A549 (cell line): ENCODE results near the gene ITGA2. TPM values are rescaled to one million over a fixed set of nuclear protein-coding genes. Genes with fewer than 3 reads are reported as not detected.

Experiments
- ATAC-seq, 2 experiments: fragments of 200-7000 bp in 1 of 2; fragments of >200 bp in 1 of 2; cut with Nextera tagmentation in 1 of 2; cut with Tn5 transposase in 1 of 2; 3 replicates each; pipeline versions ENCODE4 v1.8.0 to v1.9.1; 2018 to 2020; ENCODE audit warnings: mild to moderate bottlenecking in 1 of 2, moderate library complexity in 1 of 2
- CTCF ChIA-PET: fragments of 300-600 bp; sonication (Branson Sonifier 250); formaldehyde crosslinking; extraction: SDS; loops from one replicate; lab custom pipeline; 2021; ENCODE audit warnings: antibody characterized with exemption, inconsistent platforms; lab: Yijun Ruan, JAX
- POLR2A ChIA-PET: fragments of 350-600 bp; formaldehyde crosslinking; extraction: SDS; loops from one replicate; lab custom pipeline; 2021; ENCODE audit warnings: antibody characterized with exemption, inconsistent platforms; lab: Yijun Ruan, JAX
- DNase-seq, 2 experiments: peaks; one replicate each; pipeline versions ENCODE4 v3.0.0 to v3.0.0-alpha.2; 2011 to 2016; ENCODE audit warnings: low read depth in 1 of 2, low spot score in 1 of 2
- FAIRE-seq: peaks from 2 replicates; lab custom pipeline; 2011; peaks lifted over from hg19 to GRCh38; lab: Jason Lieb, UNC
- H3K27ac ChIP-seq, 2 experiments: fragments of >200 bp; sonication (Bioruptor Twin); formaldehyde crosslinking; 3 replicates each; pipeline ENCODE4 v1.5.1; 2016 to 2017
- H3K4me1 ChIP-seq: fragments of >200 bp; sonication (Bioruptor Twin); formaldehyde crosslinking; 3 replicates; pipeline ENCODE4 v1.6.1; 2016
- H3K4me2 ChIP-seq: fragments of >200 bp; sonication (Bioruptor Twin); formaldehyde crosslinking; 3 replicates; pipeline ENCODE4 v1.6.1; 2016
- H3K4me3 ChIP-seq: fragments of >200 bp; sonication (Bioruptor Twin); formaldehyde crosslinking; 3 replicates; pipeline ENCODE4 v1.5.1; 2016
- H3K9me3 ChIP-seq: fragments of >200 bp; sonication (Bioruptor Twin); formaldehyde crosslinking; 3 replicates; pipeline ENCODE4 v1.6.1; 2016
- BHLHE40 ChIP-seq: IDR thresholded peaks from 2 replicates; pipeline ENCODE4 v1.6.1; 2012; ENCODE audit warnings: low read depth, low read length, inconsistent platforms
- CBX2 ChIP-seq: fragments of 200-600 bp; sonication (generic); IDR thresholded peaks from 2 replicates; pipeline ENCODE4 v1.6.1; 2016; ENCODE audit warnings: low read depth, mild to moderate bottlenecking, borderline replicate concordance
- CHD4 ChIP-seq: fragments of 200-600 bp; sonication (generic); IDR thresholded peaks from 2 replicates; pipeline ENCODE4 v1.6.1; 2016; ENCODE audit warnings: antibody characterized with exemption, mild to moderate bottlenecking, borderline replicate concordance
- EHMT2 ChIP-seq: fragments of 200-600 bp; sonication (generic); IDR thresholded peaks from 2 replicates; pipeline ENCODE4 v1.6.1; 2016; ENCODE audit warnings: antibody characterized with exemption, low read depth, mild to moderate bottlenecking, moderate library complexity
- ESRRA ChIP-seq: fragments of 150-350 bp; IDR thresholded peaks from 2 replicates; pipeline ENCODE4 v1.6.1; 2014; ENCODE audit warnings: mild to moderate bottlenecking, low read length, borderline replicate concordance
- FOSB ChIP-seq: fragments of 250-450 bp; sonication (Bioruptor Pico); IDR thresholded peaks from 2 replicates; pipeline ENCODE4 v1.5.0; 2020; ENCODE audit warnings: mild to moderate bottlenecking, moderate library complexity
- FOXS1 ChIP-seq: fragments of 250-450 bp; sonication (Bioruptor Pico); IDR thresholded peaks from 2 replicates; pipeline ENCODE4 v1.5.0; 2020; ENCODE audit warnings: mild to moderate bottlenecking, moderate library complexity
- HEYL ChIP-seq: fragments of 250-450 bp; sonication (Bioruptor Pico); IDR thresholded peaks from 2 replicates; pipeline ENCODE4 v1.8.0; 2021; ENCODE audit warnings: mild to moderate bottlenecking, moderate library complexity
- HOXB13 ChIP-seq: fragments of 250-450 bp; sonication (Bioruptor Pico); IDR thresholded peaks from 2 replicates; pipeline ENCODE4 v1.5.0; 2020; ENCODE audit warnings: low read depth, mild to moderate bottlenecking, moderate library complexity
- HOXB5 ChIP-seq: fragments of 250-450 bp; sonication (Bioruptor Pico); IDR thresholded peaks from 2 replicates; pipeline ENCODE4 v1.5.0; 2020; ENCODE audit warnings: mild to moderate bottlenecking, moderate library complexity
- KDM1A ChIP-seq: fragments of 200-600 bp; sonication (generic); IDR thresholded peaks from 2 replicates; pipeline ENCODE4 v1.6.1; 2016; ENCODE audit warnings: low read depth, mild to moderate bottlenecking
- KDM5A ChIP-seq: fragments of 200-600 bp; sonication (generic); IDR thresholded peaks from 2 replicates; pipeline ENCODE4 v1.6.1; 2016; ENCODE audit warnings: antibody characterized with exemption, mild to moderate bottlenecking
- MAZ ChIP-seq: fragments of 150-350 bp; IDR thresholded peaks from 2 replicates; pipeline ENCODE4 v1.6.1; 2014; ENCODE audit warnings: antibody characterized with exemption, low read depth, low read length, borderline replicate concordance
- MYC ChIP-seq: IDR thresholded peaks from 2 replicates; pipeline ENCODE4 v1.6.1; 2012; ENCODE audit warnings: mild to moderate bottlenecking, inconsistent platforms, low read length, improper control_type of control experiment, borderline replicate concordance
- NPAS2 ChIP-seq: fragments of 250-450 bp; sonication (Bioruptor Pico); IDR thresholded peaks from 2 replicates; pipeline ENCODE4 v1.8.0; 2022; ENCODE audit warnings: mild to moderate bottlenecking, moderate library complexity, borderline replicate concordance
- NR3C1 ChIP-seq: fragments of >200 bp; sonication (Bioruptor Twin); formaldehyde crosslinking; IDR thresholded peaks from 3 replicates; pipeline ENCODE4 v1.6.1; 2017
- PHF8 ChIP-seq: fragments of 200-600 bp; sonication (generic); IDR thresholded peaks from 2 replicates; pipeline ENCODE4 v1.6.1; 2016; ENCODE audit warnings: low read depth, mild to moderate bottlenecking, antibody characterized with exemption, moderate library complexity, borderline replicate concordance
- POLR2A ChIP-seq: IDR thresholded peaks from 2 replicates; pipeline ENCODE4 v1.6.1; 2012; ENCODE audit warnings: mild to moderate bottlenecking, low read length
- POLR2AphosphoS2 ChIP-seq: conservative IDR thresholded peaks from 2 replicates; pipeline ENCODE4 v1.6.1; 2012; ENCODE audit warnings: low read length, improper control_type of control experiment, inconsistent platforms
- RARB ChIP-seq: fragments of 250-450 bp; sonication (Bioruptor Pico); IDR thresholded peaks from 2 replicates; pipeline ENCODE4 v1.8.0; 2021; ENCODE audit warnings: mild to moderate bottlenecking, moderate library complexity
- SREBF2 ChIP-seq: fragments of 450-650 bp; IDR thresholded peaks from 2 replicates; pipeline ENCODE4 v1.6.1; 2014; ENCODE audit warnings: mild to moderate bottlenecking, moderate library complexity
- TFCP2L1 ChIP-seq: fragments of 250-450 bp; sonication (Bioruptor Pico); IDR thresholded peaks from 2 replicates; pipeline ENCODE4 v1.5.0; 2021; ENCODE audit warnings: mild to moderate bottlenecking
- ZC3H11A ChIP-seq: fragments of 450-650 bp; IDR thresholded peaks from 2 replicates; pipeline ENCODE4 v1.6.1; 2014; ENCODE audit warnings: antibody characterized with exemption, mild to moderate bottlenecking
- ZSCAN20 ChIP-seq: fragments of 250-450 bp; sonication (Bioruptor Pico); IDR thresholded peaks from 2 replicates; pipeline ENCODE4 v1.8.0; 2022; ENCODE audit warnings: mild to moderate bottlenecking, moderate library complexity
- WGBS: methylation state at CpG from one replicate; pipeline ENCODE4 v1.1.6; 2017; ENCODE audit errors: missing lambda C conversion rate; 5-methylcytosine and 5-hydroxymethylcytosine counted together
- polyA plus RNA-seq, 4 experiments: library from polyadenylated mRNA; depleted of rRNA in 3 of 4; stranded (reverse); fragments of >200 nt; fragmentation: RNase III in 1 of 4; extraction: RNeasy Plus Mini Kit Qiagen cat#74134 plus additional on column Dnase treatment in 1 of 4; gene quantifications; 2 replicates in 3 of 4; 3 replicates in 1 of 4; pipeline ENCODE4 v1.2.3, GENCODE V29; 2011 to 2017
- TF ChIP-seq, protein P1 (sequence below): fragments of 450-650 bp; IDR thresholded peaks from 2 replicates; pipeline ENCODE4 v1.6.1; 2014; ENCODE audit warnings: antibody characterized with exemption
- TF ChIP-seq, protein P2 (sequence below): fragments of 250-450 bp; sonication (Bioruptor Pico); IDR thresholded peaks from 2 replicates; pipeline ENCODE4 v1.5.0; 2020; ENCODE audit warnings: low read depth, mild to moderate bottlenecking, moderate library complexity
- TF ChIP-seq, protein P3 (sequence below): IDR thresholded peaks from 2 replicates; pipeline ENCODE4 v1.6.1; 2012
- TF ChIP-seq, protein P4 (sequence below): fragments of 150-350 bp; IDR thresholded peaks from 2 replicates; pipeline ENCODE4 v1.6.1; 2014; ENCODE audit warnings: low read depth, mild to moderate bottlenecking, low read length
- TF ChIP-seq, protein P5 (sequence below): fragments of >200 bp; sonication (Bioruptor Twin); formaldehyde crosslinking; IDR thresholded peaks from 3 replicates; pipeline ENCODE4 v1.6.1; 2016

ITGA2 gene
- polyA plus RNA-seq, 2 of the 4 experiments (the other 2 are of a cell fraction) = 8.5 to 28.0 TPM

DNA sequence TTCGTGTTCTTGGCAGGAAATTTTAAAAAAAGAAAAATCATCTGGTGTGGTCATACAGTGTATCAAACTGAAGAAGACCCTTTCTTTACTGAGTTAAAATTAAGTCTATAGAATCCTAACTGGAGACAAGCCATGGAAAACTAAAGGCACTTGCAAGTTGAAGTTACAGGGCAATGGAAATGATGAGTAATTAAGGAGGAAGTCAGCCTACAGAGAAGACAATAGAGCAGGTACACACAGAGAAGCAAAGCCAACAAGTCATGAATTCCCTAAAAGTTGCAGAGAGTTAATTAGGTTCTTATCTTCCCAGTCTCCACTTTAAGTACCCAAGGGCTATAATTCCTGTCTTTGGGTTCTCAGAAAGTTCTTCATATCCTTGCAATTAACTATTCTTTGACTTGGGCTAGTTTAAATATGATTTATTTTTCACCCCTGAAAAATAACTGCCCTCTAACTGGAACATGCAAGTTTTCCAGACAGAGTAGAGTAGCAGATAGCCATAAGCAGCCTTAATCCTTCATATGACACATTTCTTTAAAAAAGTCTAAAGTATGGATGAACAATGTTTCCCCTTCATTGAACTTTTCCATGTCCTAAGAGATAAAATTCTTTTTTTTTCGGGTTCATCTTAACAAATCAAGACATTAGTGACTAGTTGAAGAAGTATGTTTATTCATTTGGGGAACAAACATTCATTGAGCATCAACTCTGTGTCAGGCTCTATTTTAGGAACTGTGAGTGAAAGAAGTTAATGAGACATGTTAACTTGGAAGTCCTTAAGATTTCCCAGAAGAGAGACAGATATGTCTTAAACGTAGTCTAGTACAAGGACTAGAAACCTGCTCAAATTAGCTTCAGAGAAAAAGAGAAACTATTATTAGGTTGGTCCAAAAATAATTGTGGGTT lies 5.2 kb upstream of the ITGA2 start:
- ATAC-seq = no peak
- TF ChIP-seq BHLHE40 (no peak), ESRRA (no peak), RARB (CRISPR knock-in tag) (no peak), SREBF2 (no peak), POLR2AphosphoS2 (no peak), ZC3H11A (no peak), MAZ (no peak), MYC (no peak), NR3C1 (no peak), HOXB13 (CRISPR knock-in tag) (no peak), NPAS2 (no peak), ZSCAN20 (CRISPR knock-in tag) (no peak), CBX2 (no peak), POLR2A (no peak), HEYL (no peak), TFCP2L1 (CRISPR knock-in tag) (no peak)
- TF ChIP-seq, protein P1, sequence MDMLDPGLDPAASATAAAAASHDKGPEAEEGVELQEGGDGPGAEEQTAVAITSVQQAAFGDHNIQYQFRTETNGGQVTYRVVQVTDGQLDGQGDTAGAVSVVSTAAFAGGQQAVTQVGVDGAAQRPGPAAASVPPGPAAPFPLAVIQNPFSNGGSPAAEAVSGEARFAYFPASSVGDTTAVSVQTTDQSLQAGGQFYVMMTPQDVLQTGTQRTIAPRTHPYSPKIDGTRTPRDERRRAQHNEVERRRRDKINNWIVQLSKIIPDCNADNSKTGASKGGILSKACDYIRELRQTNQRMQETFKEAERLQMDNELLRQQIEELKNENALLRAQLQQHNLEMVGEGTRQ = no peak
- TF ChIP-seq, protein P2, sequence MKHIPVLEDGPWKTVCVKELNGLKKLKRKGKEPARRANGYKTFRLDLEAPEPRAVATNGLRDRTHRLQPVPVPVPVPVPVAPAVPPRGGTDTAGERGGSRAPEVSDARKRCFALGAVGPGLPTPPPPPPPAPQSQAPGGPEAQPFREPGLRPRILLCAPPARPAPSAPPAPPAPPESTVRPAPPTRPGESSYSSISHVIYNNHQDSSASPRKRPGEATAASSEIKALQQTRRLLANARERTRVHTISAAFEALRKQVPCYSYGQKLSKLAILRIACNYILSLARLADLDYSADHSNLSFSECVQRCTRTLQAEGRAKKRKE (CRISPR knock-in tag) = no peak
- TF ChIP-seq, protein P3, sequence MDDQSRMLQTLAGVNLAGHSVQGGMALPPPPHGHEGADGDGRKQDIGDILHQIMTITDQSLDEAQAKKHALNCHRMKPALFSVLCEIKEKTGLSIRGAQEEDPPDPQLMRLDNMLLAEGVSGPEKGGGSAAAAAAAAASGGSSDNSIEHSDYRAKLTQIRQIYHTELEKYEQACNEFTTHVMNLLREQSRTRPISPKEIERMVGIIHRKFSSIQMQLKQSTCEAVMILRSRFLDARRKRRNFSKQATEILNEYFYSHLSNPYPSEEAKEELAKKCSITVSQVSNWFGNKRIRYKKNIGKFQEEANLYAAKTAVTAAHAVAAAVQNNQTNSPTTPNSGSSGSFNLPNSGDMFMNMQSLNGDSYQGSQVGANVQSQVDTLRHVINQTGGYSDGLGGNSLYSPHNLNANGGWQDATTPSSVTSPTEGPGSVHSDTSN = no peak
- TF ChIP-seq, all 56 proteins: peak for 0
- H3K4me1 ChIP-seq = peaks cover 17% of the 10 kb centered on the region
- DNase-seq (no peak), FAIRE-seq (peak; percentile 13)
- H3K9me3 ChIP-seq = no peaks in the 10 kb centered on the region
- 36% methylated on average over 3 of the region's 3 CpGs for WGBS
- POLR2A ChIA-PET = no interaction called here
- no peak overlapping the region for H3K4me2 ChIP-seq
- H3K27ac ChIP-seq = no peak overlapping the region
- CTCF ChIA-PET = no interaction called here
- no peak overlapping the region for H3K4me3 ChIP-seq

DNA sequence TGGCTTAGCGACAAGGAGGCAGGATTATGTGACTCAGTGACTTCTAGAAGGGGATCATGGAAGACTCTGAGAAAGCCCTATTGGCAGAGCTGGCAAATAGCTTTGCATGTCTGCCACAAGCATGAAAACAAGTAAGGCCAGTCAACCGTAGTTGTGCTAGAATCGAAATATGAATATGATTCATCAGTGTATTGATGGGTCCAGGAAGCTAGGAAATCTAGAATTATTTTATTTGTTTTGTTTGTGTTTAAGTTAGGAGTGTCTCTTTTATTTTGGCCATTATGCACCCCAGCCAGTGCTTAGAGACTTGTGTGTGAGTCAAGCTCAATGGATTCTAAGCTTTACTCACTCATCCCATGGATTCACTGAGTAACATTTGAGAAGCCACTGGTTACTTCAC lies 3.8 kb upstream of the ITGA2 start:
- Histone ChIP-seq H3K4me2 (no peak overlapping the region), H3K4me3 (no peak overlapping the region), H3K9me3 (no peaks in the 10 kb centered on the region), H3K4me1 (peaks cover 18% of the 10 kb centered on the region), H3K27ac (no peak overlapping the region)
- CTCF ChIA-PET = interaction anchor here (0.8 to 1.8 kb wide), 3 partner anchors 36 to 111 kb away, joined by 3 to 10 read pairs (median 4); no protein-coding TSS in a partner anchor
- no peak for DNase-seq
- ATAC-seq = no peak
- POLR2A ChIA-PET = no interaction called here
- WGBS = 72% methylated on average over 3 of the region's 3 CpGs
- FAIRE-seq = no peak
- TF ChIP-seq FOXS1 = no peak
- no peak for TF ChIP-seq ZC3H11A
- TF ChIP-seq KDM5A = no peak
- TF ChIP-seq, protein P1 = no peak
- TF ChIP-seq KDM1A = no peak
- TF ChIP-seq EHMT2 = no peak
- TF ChIP-seq, protein P4, sequence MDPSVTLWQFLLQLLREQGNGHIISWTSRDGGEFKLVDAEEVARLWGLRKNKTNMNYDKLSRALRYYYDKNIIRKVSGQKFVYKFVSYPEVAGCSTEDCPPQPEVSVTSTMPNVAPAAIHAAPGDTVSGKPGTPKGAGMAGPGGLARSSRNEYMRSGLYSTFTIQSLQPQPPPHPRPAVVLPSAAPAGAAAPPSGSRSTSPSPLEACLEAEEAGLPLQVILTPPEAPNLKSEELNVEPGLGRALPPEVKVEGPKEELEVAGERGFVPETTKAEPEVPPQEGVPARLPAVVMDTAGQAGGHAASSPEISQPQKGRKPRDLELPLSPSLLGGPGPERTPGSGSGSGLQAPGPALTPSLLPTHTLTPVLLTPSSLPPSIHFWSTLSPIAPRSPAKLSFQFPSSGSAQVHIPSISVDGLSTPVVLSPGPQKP = no peak
- TF ChIP-seq FOSB (CRISPR knock-in tag) = no peak
- TF ChIP-seq CHD4 = no peak
- no peak for TF ChIP-seq HOXB5
- TF ChIP-seq, protein P5, sequence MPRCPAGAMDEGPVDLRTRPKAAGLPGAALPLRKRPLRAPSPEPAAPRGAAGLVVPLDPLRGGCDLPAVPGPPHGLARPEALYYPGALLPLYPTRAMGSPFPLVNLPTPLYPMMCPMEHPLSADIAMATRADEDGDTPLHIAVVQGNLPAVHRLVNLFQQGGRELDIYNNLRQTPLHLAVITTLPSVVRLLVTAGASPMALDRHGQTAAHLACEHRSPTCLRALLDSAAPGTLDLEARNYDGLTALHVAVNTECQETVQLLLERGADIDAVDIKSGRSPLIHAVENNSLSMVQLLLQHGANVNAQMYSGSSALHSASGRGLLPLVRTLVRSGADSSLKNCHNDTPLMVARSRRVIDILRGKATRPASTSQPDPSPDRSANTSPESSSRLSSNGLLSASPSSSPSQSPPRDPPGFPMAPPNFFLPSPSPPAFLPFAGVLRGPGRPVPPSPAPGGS = no peak
- no peak for TF ChIP-seq NR3C1
- TF ChIP-seq POLR2A = no peak
- TF ChIP-seq BHLHE40 = no peak
- no peak for TF ChIP-seq PHF8
